NCI-H526 treated with DMSO at 0.1 percent for 48 hours (cell line): ENCODE data around the gene ZNF366.

ENCODE experiments used
- DNase-seq: peaks from one replicate; lab custom pipeline; 2025; lab: John Stamatoyannopoulos, UW

The ZNF366 gene

DNA sequence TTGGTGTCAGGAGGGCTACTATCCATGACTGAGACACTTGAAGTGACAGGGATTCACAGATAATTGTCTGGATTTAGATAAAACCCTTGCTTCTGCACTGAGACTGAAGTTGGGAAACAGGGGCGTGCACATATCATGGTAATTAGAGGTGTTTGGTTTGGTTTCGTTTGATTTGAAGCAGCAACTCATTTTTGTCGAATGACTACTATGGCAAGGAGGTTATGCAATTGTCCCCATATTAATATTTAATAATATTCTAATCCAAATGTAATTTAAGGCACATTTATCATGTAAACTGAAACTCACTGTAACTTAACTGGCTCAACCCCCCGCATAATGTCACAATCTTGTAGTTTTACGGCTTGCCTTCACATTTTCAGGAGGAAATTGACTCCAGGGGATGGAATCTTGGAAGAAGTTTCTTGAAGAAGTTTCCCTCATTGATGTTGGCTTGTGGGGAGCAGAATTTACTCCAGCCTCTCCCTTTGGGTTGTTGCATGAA lies 12.5 kb downstream of the ZNF366 start:
- no peak for DNase-seq

DNA sequence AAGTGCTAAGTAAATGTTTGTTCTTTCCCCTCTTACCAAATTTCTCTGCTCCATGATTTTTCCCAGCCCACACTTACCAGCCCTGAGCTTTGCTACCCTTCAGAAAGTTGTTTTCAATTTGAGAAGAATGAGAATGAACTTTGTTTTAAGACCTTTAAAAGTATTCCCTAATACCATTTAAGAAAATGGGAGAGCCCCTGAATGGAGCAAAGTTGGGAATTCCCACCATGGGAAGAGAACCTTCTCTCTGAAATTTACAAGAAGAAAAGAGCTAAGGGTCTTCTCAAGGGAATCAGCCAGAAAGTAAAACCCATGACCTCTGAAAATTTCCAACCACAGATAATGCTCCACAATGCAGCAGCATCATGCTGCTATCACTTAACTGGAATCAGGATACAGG lies 17.7 kb downstream of the ZNF366 start:
- DNase-seq: no peak

DNA sequence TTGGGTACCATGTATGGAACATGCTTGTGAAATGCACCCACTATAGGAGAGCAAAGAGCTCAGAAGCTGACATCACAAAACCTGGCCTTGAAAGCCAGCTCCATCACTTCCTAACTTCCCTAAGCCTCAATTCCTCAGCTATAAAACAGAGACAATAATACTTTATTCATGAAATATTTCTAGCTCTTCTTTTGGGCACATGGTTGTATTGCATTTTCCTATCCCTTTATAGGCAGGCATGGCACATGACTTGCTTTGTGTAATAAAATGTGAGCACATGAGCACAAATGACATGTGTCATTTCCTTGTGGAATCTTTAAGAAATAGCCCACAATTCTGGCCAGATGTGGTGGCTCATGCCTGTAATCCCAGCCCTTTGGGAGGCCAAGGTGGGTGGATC lies 18.5 kb downstream of the ZNF366 start:
- DNase-seq: no peak

DNA sequence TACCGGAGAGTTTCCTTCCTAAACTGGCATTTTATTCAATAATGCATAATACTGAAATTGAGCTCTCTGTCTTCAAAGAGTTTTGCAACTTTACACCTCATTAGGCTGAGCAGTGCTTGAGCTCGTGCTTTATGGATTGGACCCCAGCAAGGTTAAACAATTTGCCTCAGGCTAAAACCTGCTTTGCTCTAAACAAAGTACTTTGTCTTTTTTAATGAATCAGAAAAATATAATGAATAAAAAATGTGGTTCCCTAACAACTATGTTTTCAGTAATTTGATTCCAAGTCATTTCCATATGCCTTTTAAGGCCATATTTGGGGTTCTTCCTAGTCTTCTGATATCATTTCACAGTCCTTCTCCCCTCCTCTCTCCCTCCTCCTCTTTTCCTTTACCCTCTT lies 20.0 kb downstream of the ZNF366 start:
- no peak for DNase-seq

DNA sequence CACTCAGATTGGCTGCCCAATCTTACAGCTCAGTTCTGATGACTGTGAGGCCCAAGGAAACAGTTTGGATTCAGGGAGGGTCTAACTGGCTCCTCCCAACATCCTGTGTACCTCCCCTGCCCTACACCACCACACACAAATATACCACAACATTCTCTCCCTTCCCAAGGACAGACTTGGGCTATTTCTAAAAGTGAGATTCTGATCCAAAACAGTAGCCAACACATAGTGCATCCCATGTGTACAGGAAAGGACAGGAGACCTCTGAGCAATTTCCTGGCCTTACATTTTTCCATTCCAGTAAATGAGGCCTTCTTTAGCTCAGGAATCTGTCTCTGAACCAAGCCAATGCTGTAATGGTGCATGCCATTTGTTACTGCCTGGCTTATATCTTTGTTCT lies 20.8 kb downstream of the ZNF366 start:
- DNase-seq: no peak

DNA sequence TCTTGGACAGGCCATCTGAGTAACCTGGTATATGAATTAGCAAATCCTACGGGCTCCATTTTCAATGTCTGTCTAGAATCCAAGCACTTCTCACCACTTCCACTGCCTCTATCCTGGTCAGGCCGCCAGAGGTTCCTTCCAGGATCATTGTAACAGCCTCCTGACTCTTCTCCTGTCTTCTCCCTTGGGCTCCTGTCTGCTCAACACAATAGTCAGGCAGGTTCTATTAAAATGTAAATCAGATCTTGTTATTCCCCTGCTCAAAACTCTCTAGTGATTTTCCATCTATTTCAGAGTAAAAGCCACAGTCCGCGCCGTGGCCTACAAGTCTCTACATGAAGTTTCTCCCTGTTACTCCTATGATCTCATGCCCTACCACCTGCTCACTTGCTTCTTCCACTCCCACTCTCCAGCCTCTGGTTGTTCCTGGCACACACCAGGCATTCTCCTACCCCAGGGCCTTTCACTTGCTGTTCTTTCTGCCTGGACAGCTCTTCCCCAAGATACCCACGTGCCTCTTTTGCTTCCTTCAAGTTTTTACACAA lies 21.7 kb downstream of the ZNF366 start:
- no peak for DNase-seq

DNA sequence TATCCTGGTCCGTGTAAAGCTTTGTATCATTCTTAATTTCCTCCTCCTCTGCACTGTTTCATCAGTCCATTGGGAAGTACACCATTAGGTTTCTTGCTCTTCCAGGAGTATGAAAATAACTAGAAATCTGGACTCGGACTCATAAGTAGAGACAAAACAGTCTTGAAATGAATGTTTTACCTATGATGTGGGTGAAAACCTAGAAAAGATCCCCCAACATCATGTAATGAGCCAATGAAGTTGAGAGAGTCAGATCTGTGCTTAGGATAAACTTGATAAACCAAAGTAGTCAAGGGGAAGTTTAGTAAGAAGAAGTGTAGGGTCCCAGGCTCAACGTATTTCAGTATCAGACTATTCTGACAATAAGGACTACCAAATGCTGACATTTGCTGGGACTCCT lies 25.2 kb downstream of the ZNF366 start:
- no peak for DNase-seq

DNA sequence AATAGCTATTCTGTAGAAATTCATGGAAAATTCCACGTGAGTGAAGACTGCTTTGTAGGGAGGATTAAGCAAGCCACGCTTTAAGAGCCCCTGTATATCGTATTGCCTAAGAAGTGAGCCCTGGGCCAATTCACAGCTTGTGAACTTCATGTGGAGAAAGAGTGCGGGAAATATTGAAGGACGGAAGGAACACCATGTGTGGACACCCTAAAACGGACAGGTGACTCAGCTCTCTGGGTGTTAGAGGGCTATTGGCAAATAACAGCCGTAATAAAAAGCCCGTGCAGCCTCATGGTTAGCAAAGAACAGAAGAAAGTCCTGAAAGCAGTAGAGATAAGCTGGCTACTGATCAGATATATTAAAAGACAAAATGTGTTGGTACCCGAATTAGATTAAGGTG lies 26.4 kb downstream of the ZNF366 start:
- no peak for DNase-seq

DNA sequence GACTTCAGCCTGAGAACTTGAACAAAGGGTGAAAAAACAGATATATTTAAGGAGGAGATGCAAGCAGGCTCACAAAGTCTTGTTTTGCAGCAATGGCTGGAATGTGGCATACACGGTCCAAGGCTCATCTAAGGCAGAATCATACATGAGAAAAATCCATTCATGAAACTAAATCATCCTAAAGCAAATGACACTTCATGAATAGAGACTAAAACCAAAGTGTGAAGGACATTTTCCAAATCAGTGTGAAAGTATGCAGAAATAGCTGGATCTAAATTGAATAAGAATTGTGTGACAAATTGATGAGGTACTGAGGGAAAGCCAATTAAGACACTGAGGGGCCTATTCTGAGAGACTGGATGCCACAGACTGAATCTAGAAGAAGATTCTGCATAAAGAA lies 27.3 kb downstream of the ZNF366 start:
- DNase-seq: no peak

DNA sequence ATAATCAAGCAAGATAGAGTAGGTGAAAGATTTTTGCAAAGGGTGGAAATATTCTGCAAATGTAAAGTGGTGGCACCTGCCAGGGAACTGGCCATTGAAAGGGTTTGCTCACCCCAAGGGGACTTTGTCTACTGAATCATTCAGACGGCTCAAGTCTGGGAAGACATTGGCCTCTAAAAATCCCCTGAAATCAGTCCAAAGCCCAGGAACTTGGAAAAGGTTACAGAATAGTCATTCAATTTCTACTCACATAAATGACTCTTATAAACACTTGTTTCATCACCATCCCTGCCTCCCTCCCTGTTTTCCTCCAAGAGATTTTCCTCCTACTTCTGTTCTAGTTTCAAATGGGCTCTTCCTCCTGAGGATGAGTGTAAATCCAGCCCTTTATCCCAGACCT lies 28.5 kb downstream of the ZNF366 start:
- no peak for DNase-seq

DNA sequence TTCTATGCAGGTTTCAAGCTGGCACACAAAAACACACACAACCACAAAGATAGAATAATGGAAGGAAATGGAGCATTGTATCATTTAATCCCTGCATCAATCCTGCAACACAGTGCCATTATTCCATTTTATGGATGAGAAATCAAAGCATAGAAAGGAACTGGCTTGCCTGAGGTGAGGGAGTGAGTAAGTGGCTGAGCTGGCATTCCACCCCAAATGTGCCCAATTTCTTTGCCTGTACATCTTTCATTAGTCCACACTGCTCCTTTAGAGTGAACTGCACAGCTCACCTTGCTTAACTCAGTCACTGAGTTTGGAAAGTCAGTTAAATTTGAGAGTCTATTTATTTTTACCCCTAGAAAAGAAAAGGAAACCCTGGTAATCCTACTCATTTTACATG lies 28.9 kb downstream of the ZNF366 start:
- DNase-seq: no peak

DNA sequence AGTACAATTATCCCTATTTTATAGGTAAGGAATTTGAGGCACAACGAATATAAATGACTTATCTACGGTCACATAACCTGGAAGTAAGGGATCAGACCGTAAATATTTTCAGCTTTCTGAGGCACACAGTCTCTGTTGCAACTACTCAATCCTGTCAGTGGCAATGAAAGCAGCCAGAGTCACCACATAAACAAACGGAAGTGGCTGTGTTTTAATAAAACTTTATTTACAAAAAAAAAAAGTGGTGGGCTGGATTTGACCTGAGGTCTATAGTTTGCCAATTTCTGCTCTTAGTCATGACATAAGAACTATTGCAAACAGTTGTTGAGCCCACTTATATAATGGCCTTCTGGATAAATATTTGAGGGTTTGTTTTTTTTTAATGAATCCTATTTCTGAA lies 29.6 kb downstream of the ZNF366 start:
- no peak for DNase-seq

DNA sequence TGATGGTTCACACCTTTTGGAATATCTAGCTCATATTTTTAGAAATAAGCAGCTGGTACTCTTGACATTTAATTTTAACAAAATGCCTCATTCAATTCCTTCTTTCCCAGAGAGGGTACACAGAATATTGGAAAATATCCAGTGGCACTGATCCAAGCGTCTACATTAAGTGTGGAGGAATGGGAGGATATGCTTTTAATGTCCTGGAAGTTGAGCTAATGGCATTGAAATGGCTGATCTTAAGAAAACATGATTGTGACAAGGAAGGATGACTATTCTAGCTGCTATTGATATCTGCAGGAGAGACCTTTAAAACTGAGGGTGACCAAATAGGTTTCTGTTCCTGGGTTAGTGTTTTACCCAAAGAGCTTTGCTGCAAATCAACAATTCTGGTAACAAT lies 30.0 kb downstream of the ZNF366 start:
- DNase-seq: no peak

DNA sequence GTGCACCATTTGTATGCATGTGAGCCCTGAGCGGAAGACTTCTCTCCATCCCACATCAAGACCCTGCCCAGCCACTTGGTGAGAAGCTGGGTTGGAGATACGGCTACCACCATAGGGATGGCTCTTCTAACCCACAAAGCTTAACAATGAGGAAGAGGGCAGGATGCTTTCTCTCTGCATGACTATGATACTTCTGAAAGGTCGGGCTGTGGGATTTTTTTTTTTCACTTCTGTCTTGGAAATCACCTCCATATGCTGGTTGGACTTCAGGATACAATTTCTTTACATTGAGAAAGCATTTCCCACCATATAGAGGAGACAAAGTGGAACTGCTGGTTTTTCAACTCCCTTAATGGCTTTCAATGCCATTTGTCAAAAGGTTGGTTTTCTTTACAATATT lies 30.5 kb downstream of the ZNF366 start:
- no peak for DNase-seq

DNA sequence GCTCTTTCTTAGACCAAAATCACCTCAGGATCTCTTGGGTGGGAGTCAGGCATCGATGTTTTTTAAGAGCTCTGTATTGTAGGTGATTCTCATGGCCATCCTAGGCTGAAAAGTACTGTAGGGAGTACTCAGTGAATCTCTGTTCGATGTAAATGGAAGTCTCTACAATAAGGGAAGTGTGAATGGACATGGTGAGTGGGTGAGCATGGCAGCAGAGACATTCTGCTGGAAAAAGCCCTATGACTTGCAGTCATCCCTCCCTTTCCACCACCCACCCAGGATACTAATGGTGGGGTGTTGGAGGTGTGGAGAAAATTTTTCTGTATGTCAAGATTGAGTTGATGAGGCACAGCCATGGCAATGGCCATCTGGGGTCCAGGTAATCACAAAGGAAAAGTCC lies 30.9 kb downstream of the ZNF366 start:
- DNase-seq: no peak

DNA sequence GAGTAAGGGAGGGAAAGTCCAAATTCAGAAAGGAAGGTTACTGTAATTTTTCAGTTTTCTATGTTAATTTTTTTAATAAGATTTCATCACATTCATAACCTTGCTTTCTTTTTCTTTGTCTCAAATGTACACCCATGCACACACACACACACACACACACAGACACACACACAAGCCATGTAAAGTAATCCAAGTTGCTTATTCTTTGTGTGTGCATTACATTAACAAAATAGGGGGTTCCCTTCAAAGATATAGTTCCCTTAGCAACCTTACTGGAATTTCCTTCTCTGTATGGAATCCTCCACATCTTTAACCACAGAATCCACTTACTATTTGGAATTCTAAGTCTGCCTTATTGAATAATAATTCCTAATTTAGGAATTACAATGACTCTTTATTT lies 32.7 kb downstream of the ZNF366 start:
- DNase-seq: no peak

DNA sequence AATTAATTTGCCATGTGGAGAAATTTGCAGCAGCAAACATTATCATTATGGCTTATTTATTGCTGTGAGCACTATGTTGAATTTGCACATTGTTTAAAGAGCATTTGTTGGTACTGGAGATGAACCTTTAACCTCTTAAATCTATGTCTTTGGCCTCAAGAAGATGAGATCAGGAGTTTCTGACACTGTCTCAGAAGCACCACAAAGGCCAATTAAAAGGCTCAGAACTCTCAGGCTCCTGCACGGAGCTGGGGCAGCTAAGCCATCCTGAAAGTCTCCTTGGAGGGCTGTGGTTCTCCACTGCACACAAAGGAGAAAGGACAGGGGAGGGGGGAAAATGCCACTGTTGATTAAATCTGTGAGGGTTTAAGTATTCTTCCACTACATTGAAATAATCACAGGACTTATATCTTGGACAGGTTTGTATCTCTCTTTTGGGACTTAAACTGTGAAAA lies 33.1 kb downstream of the ZNF366 start:
- no peak for DNase-seq

DNA sequence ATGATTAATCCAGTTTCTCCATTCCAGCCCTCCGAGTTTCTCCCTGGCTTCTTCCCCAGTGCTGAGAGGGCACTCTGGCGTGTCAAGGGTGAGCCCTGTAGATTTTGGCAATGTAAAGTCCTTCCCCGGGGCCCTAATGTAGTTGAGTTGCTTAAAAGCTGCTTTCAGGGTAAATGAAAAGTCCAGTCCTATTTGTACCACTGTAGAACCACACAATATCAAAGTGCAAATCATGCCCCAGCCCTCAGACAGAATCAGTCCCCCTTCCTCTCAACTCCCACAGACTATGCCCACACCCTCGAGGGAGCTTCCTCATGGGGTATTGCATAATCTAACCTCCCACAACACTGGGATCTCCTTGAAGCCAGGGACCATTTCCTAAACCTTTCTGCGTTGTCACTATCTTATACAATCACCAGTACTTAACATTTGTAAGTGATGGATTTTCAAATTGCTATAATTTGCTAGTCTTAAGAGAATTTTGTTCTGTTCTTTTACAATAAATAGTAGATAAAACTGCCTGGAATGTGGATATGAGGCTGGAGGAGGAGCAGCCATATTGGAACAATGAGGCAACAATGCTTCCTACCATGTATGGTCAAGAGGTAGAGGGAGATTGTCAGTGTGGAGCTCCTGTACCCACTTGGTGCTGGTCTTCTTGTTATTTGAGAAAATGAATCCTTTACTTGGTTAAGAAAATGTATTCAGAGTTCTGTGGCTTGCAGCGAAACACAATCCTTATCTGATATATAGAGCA lies 34.4 kb downstream of the ZNF366 start:
- no peak for DNase-seq

DNA sequence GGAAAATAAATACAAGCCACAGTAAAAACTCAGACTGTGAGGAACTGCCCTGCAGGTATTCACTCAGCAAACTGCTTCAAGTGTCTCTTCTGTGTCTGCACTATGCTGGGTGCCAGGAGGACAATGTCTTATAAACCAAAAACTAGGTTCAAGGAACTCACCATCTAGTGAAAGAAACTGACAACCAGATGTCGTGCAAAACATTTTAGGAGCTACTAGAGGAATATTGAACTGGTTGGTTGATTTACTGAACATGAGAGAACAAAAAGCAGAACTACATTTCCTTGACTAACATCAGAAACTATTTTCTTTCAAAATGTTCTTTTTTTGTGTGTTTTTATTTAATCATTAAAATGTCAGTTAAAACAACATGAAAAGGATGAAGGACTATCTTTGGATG lies 35.2 kb downstream of the ZNF366 start:
- DNase-seq: no peak

DNA sequence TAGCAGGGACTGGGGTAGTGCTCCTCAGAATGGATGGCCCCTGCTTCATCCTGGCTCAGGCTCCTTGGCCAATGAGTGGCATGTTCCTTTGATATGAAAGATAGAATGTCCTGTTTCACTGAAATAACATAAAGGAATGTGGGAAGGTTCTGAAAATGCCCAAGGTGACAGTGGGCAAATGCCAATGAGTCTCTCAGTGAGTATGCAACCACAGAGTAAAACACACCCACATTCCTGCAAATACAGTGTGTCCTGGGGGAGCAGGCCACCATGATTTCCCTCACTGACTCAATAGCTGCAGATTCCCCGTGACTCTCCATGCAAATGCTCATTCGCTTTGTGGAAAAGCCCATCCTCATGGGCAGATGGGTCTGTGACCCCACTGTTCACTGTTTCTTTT lies 36.4 kb downstream of the ZNF366 start:
- DNase-seq: no peak

DNA sequence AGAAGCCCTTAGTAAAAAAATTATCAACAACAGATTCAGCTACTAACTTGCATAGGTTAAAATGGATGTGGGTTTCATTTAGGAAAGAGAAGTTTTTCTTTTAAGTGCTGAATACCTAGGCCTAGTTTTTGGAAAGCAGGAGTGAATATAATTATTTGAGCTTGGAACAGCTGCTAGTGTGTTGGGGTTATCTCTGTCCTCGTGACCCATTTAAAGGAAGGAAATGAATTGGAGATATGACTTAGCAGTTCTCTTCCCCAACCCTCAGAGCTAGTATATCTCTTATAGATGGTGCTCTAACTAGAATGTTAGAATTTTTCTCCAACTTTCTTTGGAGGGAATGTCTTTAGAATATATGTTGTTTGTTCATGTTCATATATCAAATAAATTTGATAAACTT lies 38.6 kb downstream of the ZNF366 start:
- no peak for DNase-seq

DNA sequence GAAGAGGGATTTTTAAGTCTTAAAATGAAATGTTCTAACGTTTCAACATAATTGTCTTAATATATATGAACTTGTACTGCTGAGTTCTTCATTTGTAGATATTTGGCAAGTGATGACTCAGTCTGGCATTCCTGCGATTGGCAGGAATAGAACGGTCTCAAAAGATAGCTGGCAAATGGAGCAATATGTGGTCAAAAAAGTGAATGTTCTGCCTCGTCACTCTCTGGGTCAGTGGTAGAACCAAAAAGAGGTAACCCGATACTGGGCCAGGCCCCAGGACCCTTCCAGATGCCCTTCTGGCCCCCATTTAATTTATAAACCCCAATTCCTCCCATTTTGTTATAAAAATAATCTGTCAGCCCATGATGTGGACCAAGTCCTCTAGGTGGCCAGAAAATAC lies 39.2 kb downstream of the ZNF366 start:
- DNase-seq: no peak

DNA sequence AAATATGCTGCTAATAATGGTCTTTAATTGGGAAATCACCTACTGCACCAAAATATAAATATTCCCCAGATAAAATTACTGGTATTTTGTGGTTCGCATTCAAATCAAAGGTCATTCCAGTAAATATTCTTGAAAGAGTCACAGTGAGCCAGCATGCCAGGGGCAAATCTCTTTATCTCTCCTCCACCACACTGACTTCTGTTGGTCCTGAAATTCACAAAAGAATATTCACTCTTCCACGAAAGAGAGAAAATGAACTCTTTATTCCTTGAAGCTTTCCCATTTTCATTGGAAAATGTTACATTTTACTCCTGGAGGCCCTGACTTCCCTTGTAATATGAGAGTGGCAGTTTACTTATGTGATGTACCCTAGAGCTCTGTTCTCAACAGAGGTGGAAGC lies 39.7 kb downstream of the ZNF366 start:
- no peak for DNase-seq
